ENCODE results near the gene KCNE5. TPM values are rescaled to one million over a fixed set of nuclear protein-coding genes. Genes with fewer than 3 reads are reported as not detected.
"Not testable (repeated sequence)": the region's sequence is repeated elsewhere in the genome, so short reads cannot be mapped to it uniquely, and the experiment has no call there.

KCNE5 gene
- 1 to 10 TPM in 2 of 6 donors, under 1 TPM in 3, not detected in 1; 0.44 to 3.4 (median 0.76) TPM for total RNA-seq

DNA sequence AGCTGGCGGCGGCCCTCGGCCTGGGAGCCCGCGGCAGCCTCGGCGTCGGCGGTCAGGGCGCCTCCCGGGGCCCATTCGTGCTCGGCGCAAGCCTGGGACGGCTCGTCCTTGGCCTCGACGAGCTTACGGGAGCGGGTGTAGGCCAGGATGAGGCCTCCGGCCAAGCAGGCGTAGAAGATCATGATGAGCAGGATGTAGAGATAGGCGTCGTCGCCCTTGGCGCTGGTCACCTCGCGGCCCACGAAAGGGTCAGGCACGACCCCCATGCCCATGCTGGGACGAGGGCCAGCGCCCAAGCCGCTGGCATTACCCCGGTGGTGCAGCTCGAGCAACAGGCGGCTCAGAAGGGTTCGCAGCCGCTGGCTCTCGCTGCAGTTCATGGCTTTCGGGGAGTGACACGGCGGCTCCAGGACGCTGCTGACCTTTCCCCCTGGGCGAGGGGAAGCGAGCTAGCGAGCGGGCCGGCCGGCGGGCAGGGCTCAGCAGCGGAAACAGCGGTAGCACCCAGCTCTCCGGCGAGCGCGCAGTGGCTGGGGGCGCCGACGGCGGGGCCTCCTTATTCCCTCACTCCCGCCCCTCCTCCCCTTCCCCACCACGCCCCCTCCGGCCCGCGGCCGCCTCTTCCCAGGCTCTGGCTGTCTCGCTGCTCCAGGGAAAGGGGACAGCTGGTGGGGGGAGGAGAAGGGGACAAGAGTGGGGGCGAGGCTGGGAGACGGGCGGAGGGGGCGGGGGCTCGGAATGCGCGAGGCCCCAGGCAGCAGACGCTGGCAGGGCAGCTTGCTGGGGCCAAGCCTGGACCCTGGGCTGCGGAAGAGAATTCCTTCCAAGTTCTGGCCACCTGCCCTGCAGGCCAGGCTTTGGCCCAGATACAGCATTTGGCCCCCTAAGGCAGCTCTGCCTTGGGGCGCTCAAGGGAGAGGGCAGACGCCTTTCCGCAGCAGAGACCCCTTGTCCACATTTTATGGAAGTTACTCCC lies at the start of gene KCNE5:
TSS of gene KCNE5 (minus strand) at position 532 of the 976 bp plus-strand sequence. CDS start at position 380, 152 bp downstream.
- no peak for TF ChIP-seq POLR2AphosphoS5 (IDR thresholded peaks at IDR 0.05)
- no peak for TF ChIP-seq POLR2A (IDR thresholded peaks at IDR 0.05)
- TF ChIP-seq, protein P1, sequence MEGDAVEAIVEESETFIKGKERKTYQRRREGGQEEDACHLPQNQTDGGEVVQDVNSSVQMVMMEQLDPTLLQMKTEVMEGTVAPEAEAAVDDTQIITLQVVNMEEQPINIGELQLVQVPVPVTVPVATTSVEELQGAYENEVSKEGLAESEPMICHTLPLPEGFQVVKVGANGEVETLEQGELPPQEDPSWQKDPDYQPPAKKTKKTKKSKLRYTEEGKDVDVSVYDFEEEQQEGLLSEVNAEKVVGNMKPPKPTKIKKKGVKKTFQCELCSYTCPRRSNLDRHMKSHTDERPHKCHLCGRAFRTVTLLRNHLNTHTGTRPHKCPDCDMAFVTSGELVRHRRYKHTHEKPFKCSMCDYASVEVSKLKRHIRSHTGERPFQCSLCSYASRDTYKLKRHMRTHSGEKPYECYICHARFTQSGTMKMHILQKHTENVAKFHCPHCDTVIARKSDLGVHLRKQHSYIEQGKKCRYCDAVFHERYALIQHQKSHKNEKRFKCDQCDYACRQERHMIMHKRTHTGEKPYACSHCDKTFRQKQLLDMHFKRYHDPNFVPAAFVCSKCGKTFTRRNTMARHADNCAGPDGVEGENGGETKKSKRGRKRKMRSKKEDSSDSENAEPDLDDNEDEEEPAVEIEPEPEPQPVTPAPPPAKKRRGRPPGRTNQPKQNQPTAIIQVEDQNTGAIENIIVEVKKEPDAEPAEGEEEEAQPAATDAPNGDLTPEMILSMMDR (IDR thresholded peaks at IDR 0.05): no peak
- DNase-seq (peak in 1 of 2 donors; percentile 80), ATAC-seq (ENCODE audit: low FRiP score in 2 of 2) (peak in 1 of 2 donors; percentile 43)
- no peaks in the 10 kb centered on the region for H3K36me3 ChIP-seq
- peaks cover 0 to 10% (median 0%) of the 10 kb centered on the region in 4 donors for H3K4me1 ChIP-seq
- peak within 1 kb of the TSS in 3 of 4 donors; percentile 13 to 38 (median 26) for H3K4me3 ChIP-seq
- WGBS, 2 donors: 57 to 100% methylated on average over 3 to 62 of the region's 79 CpGs
- H3K27ac ChIP-seq: no peak within 1 kb of the TSS
- H3K9me3 ChIP-seq: no peaks in the 10 kb centered on the region
- no peaks in the 10 kb centered on the region for H3K27me3 ChIP-seq

- Histone ChIP-seq H3K27me3 (no peaks in the 10 kb centered on the region), H3K9me3 (no peaks in the 10 kb centered on the region), H3K27ac (no peak overlapping the region), H3K4me3 (no peak overlapping the region), H3K36me3 (peaks cover 0 to 41% (median under 1%) of the 10 kb centered on the region in 4 donors), H3K4me1 (no peaks in the 10 kb centered on the region)
- DNase-seq (no peak), ATAC-seq (ENCODE audit: low FRiP score in 2 of 2) (no peak)
- TF ChIP-seq POLR2A (IDR thresholded peaks at IDR 0.05): no peak
- TF ChIP-seq, protein P1 (IDR thresholded peaks at IDR 0.05): no peak
- no peak for TF ChIP-seq EP300 (IDR thresholded peaks at IDR 0.05)
- TF ChIP-seq POLR2AphosphoS5 (IDR thresholded peaks at IDR 0.05): no peak
These were observed 47.3 kb upstream of the KCNE5 start for GRCh38 chrX:109672239-109672638.

GRCh38 chrX:109671170-109671569 lies 46.2 kb upstream of the KCNE5 start:
- not testable (repeated sequence) for H3K27ac ChIP-seq; H3K9me3 ChIP-seq; H3K4me3 ChIP-seq; ATAC-seq (ENCODE audit: low FRiP score in 2 of 2); H3K27me3 ChIP-seq; H3K4me1 ChIP-seq
- peaks cover 0 to 44% (median 3%) of the 10 kb centered on the region in 4 donors for H3K36me3 ChIP-seq
- WGBS, 2 donors: 90 to 92% methylated on average over 2 to 20 of the region's 29 CpGs
- DNase-seq: peak in 1 of 2 donors; percentile 46

- H3K4me3 ChIP-seq: no peak overlapping the region
- H3K27me3 ChIP-seq: no peaks in the 10 kb centered on the region
- no peaks in the 10 kb centered on the region for H3K4me1 ChIP-seq
- DNase-seq: no peak
- 92 to 100% methylated on average over 2 to 5 of the region's 5 CpGs for WGBS, 2 donors
- no peak overlapping the region for H3K27ac ChIP-seq
- TF ChIP-seq EP300 (IDR thresholded peaks at IDR 0.05) (no peak), POLR2AphosphoS5 (IDR thresholded peaks at IDR 0.05) (no peak), POLR2A (IDR thresholded peaks at IDR 0.05) (no peak)
- TF ChIP-seq, protein P1 (IDR thresholded peaks at IDR 0.05): no peak
- no peak for ATAC-seq (ENCODE audit: low FRiP score in 2 of 2)
- no peaks in the 10 kb centered on the region for H3K9me3 ChIP-seq
- peaks cover 0 to 50% (median 5%) of the 10 kb centered on the region in 4 donors for H3K36me3 ChIP-seq
These were observed 43.0 kb upstream of the KCNE5 start for GRCh38 chrX:109667986-109668385.

DNA sequence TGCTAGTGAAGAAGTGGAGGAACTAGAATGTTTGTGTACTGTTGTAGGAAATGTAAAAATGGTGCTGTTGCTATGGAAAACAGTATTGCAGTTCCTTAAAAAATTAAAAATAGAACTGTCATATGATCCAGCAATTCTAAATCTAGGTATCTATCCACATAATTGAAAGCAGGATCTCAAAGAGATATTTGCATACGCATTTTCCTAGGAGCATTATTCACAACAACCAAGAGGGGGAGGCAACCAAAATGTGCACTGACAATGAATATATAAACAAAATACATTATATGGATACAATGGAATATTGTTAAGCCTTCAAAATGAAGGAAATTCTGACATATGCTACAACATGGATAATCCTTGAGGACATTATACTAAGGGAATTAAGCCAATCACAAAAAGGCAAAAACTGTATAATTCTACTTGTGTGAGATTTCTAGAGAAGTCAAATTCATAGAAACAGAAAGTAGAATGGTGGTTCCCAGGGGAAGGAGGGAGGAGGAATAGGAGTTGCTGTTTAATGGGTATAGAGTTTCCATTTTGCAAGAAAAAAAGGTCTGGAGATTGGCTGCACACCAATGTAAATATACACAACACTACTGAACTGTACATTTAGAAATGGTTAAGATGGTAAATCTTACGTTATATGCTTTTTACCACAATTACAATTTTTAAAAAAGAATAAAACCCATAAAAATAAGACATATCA lies 35.6 kb upstream of the KCNE5 start:
- TF ChIP-seq POLR2A (IDR thresholded peaks at IDR 0.05) (no peak), EP300 (IDR thresholded peaks at IDR 0.05) (no peak), POLR2AphosphoS5 (IDR thresholded peaks at IDR 0.05) (no peak)
- TF ChIP-seq, protein P1 (IDR thresholded peaks at IDR 0.05): no peak
- DNase-seq (no peak), ATAC-seq (ENCODE audit: low FRiP score in 2 of 2) (no peak)
- Histone ChIP-seq H3K36me3 (peaks cover 0 to 49% (median 3%) of the 10 kb centered on the region in 4 donors), H3K9me3 (no peaks in the 10 kb centered on the region), H3K4me3 (no peak overlapping the region), H3K27me3 (no peaks in the 10 kb centered on the region), H3K27ac (no peak overlapping the region), H3K4me1 (no peaks in the 10 kb centered on the region)
- 77 to 79% methylated on average over 2 of the region's 2 CpGs for WGBS, 2 donors
